HepG2 (cell line): ENCODE results near the gene NMNAT1. TPM values are rescaled to one million over a fixed set of nuclear protein-coding genes. Genes with fewer than 3 reads are reported as not detected.
A peak's percentile ranks its signal among the peaks of the same experiment; 100 is the strongest.

ENCODE experiments used
- ELF1 ChIP-seq: sonication (generic); formaldehyde crosslinking; IDR thresholded peaks from 2 replicates; pipeline ENCODE4 v1.4.0; 2020; ENCODE audit warnings: missing genetic modification reagents
- ELF3 ChIP-seq: IDR thresholded peaks from 2 replicates; pipeline ENCODE4 v1.6.1; 2016; ENCODE audit warnings: missing genetic modification reagents, missing compliant biosample characterization
- FOXP1 ChIP-seq, 2 experiments: fragments of 450-650 bp in 1 of 2; IDR thresholded peaks; 2 replicates each; pipeline ENCODE4 v1.6.1; 2017 to 2018; ENCODE audit warnings: antibody characterized with exemption in 1 of 2
- IKZF5 ChIP-seq: IDR thresholded peaks from 2 replicates; pipeline ENCODE4 v1.6.1; 2018; ENCODE audit warnings: missing genetic modification reagents, mild to moderate bottlenecking, missing compliant biosample characterization
- PHB2 ChIP-seq: fragments of 450-650 bp; IDR thresholded peaks from 2 replicates; pipeline ENCODE4 v1.6.1; 2018; ENCODE audit not compliant: partially characterized antibody
- POGZ ChIP-seq: sonication (generic); formaldehyde crosslinking; IDR thresholded peaks from 2 replicates; pipeline ENCODE4 v1.4.0; 2020; ENCODE audit warnings: mild to moderate bottlenecking, missing genetic modification reagents
- RARA ChIP-seq: IDR thresholded peaks from 2 replicates; pipeline ENCODE4 v1.6.1; 2016; ENCODE audit warnings: missing genetic modification reagents, missing compliant biosample characterization
- SAFB2 ChIP-seq: sonication (generic); formaldehyde crosslinking; IDR thresholded peaks from 2 replicates; pipeline ENCODE4 v1.5.1; 2020; ENCODE audit warnings: missing genetic modification reagents, low read depth, mild to moderate bottlenecking, borderline replicate concordance
- SIX4 ChIP-seq: sonication (generic); formaldehyde crosslinking; IDR thresholded peaks from 2 replicates; pipeline ENCODE4 v1.4.0; 2020; ENCODE audit warnings: missing genetic modification reagents
- THRA ChIP-seq: sonication (generic); formaldehyde crosslinking; IDR thresholded peaks from 2 replicates; pipeline ENCODE4 v1.4.0; 2020; ENCODE audit warnings: missing genetic modification reagents, borderline replicate concordance
- ZC3H13 ChIP-seq: sonication (generic); formaldehyde crosslinking; IDR thresholded peaks from 2 replicates; pipeline ENCODE4 v1.8.1; 2023; ENCODE audit warnings: mild to moderate bottlenecking, missing genetic modification reagents, moderate library complexity
- ZNF251 ChIP-seq: sonication (generic); formaldehyde crosslinking; IDR thresholded peaks from 2 replicates; pipeline ENCODE4 v1.9.0; 2021; ENCODE audit warnings: mild to moderate bottlenecking, missing genetic modification reagents
- ZNF329 ChIP-seq: sonication (generic); formaldehyde crosslinking; IDR thresholded peaks from 2 replicates; pipeline ENCODE4 v1.9.0; 2021; ENCODE audit warnings: low read depth, mild to moderate bottlenecking, missing genetic modification reagents
- ZNF350 ChIP-seq: sonication (generic); formaldehyde crosslinking; IDR thresholded peaks from 2 replicates; pipeline ENCODE4 v1.4.0; 2020; ENCODE audit warnings: mild to moderate bottlenecking, low read depth, missing genetic modification reagents, borderline replicate concordance
- ZNF451 ChIP-seq: sonication (generic); formaldehyde crosslinking; IDR thresholded peaks from 2 replicates; pipeline ENCODE4 v1.5.0; 2020; ENCODE audit warnings: mild to moderate bottlenecking, missing genetic modification reagents
- ZNF747 ChIP-seq: sonication (generic); formaldehyde crosslinking; IDR thresholded peaks from 2 replicates; pipeline ENCODE4 v1.8.1; 2023; ENCODE audit warnings: missing genetic modification reagents, mild to moderate bottlenecking, borderline replicate concordance
- polyA plus RNA-seq, 8 experiments: library from polyadenylated mRNA; depleted of rRNA in 3 of 8; stranded (reverse) in 7 of 8; unstranded in 1 of 8; fragments of >200 nt; fragmentation: Illumina TruSeq in 4 of 8; extraction: Trizol in 4 of 8; gene quantifications; 2 replicates each; pipeline versions ENCODE4 v1.2.1 to v1.2.3, GENCODE V29; 2011 to 2016; ENCODE audit warnings: low read depth in 4 of 8, missing spikeins in 1 of 8, mixed read lengths in 1 of 8; ENCODE audit not compliant: insufficient read depth in 1 of 8
- total RNA-seq, 5 experiments: library from RNA; depleted of rRNA; stranded (reverse); fragments of >200 nt; fragmentation: Illumina TruSeq; extraction: Trizol; gene quantifications; 2 replicates each; pipeline ENCODE4 v1.2.3, GENCODE V29; 2016; ENCODE audit warnings: low read depth in 1 of 5
- TF ChIP-seq, protein P1 (sequence below): sonication (generic); formaldehyde crosslinking; IDR thresholded peaks from 2 replicates; pipeline ENCODE4 v1.4.0; 2020; ENCODE audit warnings: mild to moderate bottlenecking, low read depth, missing genetic modification reagents
- TF ChIP-seq, protein P2 (sequence below): sonication (generic); formaldehyde crosslinking; IDR thresholded peaks from 2 replicates; pipeline ENCODE4 v1.4.0; 2020; ENCODE audit warnings: low read depth, mild to moderate bottlenecking, missing genetic modification reagents
- TF ChIP-seq, protein P3 (sequence below): sonication (generic); formaldehyde crosslinking; IDR thresholded peaks from 2 replicates; pipeline ENCODE4 v1.4.0; 2020; ENCODE audit warnings: low read depth, missing genetic modification reagents

The NMNAT1 gene
- total and polyA plus RNA-seq, 2 of the 13 experiments (the other 11 are each of a cell fraction or from before 2014, with no cell fraction given), result 5.6 to 12.2 TPM

- TF ChIP-seq, protein P1, sequence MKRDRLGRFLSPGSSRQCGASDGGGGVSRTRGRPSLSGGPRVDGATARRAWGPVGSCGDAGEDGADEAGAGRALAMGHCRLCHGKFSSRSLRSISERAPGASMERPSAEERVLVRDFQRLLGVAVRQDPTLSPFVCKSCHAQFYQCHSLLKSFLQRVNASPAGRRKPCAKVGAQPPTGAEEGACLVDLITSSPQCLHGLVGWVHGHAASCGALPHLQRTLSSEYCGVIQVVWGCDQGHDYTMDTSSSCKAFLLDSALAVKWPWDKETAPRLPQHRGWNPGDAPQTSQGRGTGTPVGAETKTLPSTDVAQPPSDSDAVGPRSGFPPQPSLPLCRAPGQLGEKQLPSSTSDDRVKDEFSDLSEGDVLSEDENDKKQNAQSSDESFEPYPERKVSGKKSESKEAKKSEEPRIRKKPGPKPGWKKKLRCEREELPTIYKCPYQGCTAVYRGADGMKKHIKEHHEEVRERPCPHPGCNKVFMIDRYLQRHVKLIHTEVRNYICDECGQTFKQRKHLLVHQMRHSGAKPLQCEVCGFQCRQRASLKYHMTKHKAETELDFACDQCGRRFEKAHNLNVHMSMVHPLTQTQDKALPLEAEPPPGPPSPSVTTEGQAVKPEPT (CRISPR knock-in tag), result no peak
- TF ChIP-seq IKZF5 (CRISPR knock-in tag), result peak; percentile 43; the same call in 1 of the 2 replicates
- 0 out of 2 replicates have a peak, but pooled peaks have one; percentile 17 for TF ChIP-seq ZNF329 (CRISPR knock-in tag)
- TF ChIP-seq, protein P2, sequence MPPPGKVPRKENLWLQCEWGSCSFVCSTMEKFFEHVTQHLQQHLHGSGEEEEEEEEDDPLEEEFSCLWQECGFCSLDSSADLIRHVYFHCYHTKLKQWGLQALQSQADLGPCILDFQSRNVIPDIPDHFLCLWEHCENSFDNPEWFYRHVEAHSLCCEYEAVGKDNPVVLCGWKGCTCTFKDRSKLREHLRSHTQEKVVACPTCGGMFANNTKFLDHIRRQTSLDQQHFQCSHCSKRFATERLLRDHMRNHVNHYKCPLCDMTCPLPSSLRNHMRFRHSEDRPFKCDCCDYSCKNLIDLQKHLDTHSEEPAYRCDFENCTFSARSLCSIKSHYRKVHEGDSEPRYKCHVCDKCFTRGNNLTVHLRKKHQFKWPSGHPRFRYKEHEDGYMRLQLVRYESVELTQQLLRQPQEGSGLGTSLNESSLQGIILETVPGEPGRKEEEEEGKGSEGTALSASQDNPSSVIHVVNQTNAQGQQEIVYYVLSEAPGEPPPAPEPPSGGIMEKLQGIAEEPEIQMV, result peak; percentile 59; the same call in 1 of the 2 replicates
- TF ChIP-seq THRA (CRISPR knock-in tag), result peak; percentile 7; the same call in 1 of the 2 replicates
- TF ChIP-seq ELF3 (CRISPR knock-in tag), result peak; percentile 20; the same call in 1 of the 2 replicates
- TF ChIP-seq POGZ (CRISPR knock-in tag), result peak; percentile 36
- 0 out of 2 replicates have a peak, but pooled peaks have one; percentile 10 for TF ChIP-seq RARA (CRISPR knock-in tag)
- TF ChIP-seq, protein P3, sequence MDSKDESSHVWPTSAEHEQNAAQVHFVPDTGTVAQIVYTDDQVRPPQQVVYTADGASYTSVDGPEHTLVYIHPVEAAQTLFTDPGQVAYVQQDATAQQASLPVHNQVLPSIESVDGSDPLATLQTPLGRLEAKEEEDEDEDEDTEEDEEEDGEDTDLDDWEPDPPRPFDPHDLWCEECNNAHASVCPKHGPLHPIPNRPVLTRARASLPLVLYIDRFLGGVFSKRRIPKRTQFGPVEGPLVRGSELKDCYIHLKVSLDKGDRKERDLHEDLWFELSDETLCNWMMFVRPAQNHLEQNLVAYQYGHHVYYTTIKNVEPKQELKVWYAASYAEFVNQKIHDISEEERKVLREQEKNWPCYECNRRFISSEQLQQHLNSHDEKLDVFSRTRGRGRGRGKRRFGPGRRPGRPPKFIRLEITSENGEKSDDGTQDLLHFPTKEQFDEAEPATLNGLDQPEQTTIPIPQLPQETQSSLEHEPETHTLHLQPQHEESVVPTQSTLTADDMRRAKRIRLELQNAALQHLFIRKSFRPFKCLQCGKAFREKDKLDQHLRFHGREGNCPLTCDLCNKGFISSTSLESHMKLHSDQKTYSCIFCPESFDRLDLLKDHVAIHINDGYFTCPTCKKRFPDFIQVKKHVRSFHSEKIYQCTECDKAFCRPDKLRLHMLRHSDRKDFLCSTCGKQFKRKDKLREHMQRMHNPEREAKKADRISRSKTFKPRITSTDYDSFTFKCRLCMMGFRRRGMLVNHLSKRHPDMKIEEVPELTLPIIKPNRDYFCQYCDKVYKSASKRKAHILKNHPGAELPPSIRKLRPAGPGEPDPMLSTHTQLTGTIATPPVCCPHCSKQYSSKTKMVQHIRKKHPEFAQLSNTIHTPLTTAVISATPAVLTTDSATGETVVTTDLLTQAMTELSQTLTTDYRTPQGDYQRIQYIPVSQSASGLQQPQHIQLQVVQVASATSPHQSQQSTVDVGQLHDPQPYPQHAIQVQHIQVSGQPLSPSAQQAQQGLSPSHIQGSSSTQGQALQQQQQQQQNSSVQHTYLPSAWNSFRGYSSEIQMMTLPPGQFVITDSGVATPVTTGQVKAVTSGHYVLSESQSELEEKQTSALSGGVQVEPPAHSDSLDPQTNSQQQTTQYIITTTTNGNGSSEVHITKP (CRISPR knock-in tag), result 0 out of 2 replicates have a peak, but pooled peaks have one; percentile 13
- TF ChIP-seq ZNF251 (CRISPR knock-in tag), result no peak
- TF ChIP-seq SAFB2 (CRISPR knock-in tag), result no peak; the same call in 1 of the 2 replicates
- TF ChIP-seq PHB2, result no peak
- TF ChIP-seq ZNF451 (CRISPR knock-in tag), result 0 out of 2 replicates have a peak, but pooled peaks have one; percentile 49
- TF ChIP-seq ZNF350 (CRISPR knock-in tag), result no peak
- no peak for TF ChIP-seq FOXP1 (IDR thresholded peaks at IDR 0.05)
- no peak for TF ChIP-seq FOXP1 (CRISPR knock-in tag; IDR thresholded peaks at IDR 0.05)
- TF ChIP-seq ZNF747 (CRISPR knock-in tag), result no peak
- TF ChIP-seq ZC3H13 (CRISPR knock-in tag), result 0 out of 2 replicates have a peak, but pooled peaks have one; percentile 43
- no peak for TF ChIP-seq ELF1
- no peak for TF ChIP-seq SIX4 (CRISPR knock-in tag)
Measured at GRCh38 chr1:10032590-10033358, 89.5 kb downstream of the NMNAT1 start, which contains the start of gene UBE4B (continued).
